Astrocyte (in vitro differentiated cells and primary cell): ENCODE data around the gene PYM1.

ENCODE experiments used
- CTCF ChIP-seq: IDR thresholded peaks from 2 replicates; pipeline ENCODE4 v1.5.1; 2011; ENCODE audit warnings: low read depth, mild to moderate bottlenecking, inconsistent platforms, low read length, moderate library complexity; ENCODE audit not compliant: insufficient read depth
- EZH2 ChIP-seq: IDR thresholded peaks from 2 replicates; pipeline ENCODE4 v1.6.1; 2012; ENCODE audit warnings: mild to moderate bottlenecking, low read length, inconsistent platforms; ENCODE audit not compliant: insufficient read depth

- TF ChIP-seq CTCF (no peak), EZH2 (no peak)
Measured at GRCh38 chr12:55942055-55942454, 14.4 kb upstream of the PYM1 start.
